Glutamatergic neuron (in vitro differentiated cells): ENCODE measurements around the gene UBL5. TPM values are rescaled to one million over a fixed set of nuclear protein-coding genes. Genes with fewer than 3 reads are reported as not detected.

Experiments used
- DNase-seq: peaks from one replicate; pipeline ENCODE4 v3.0.0; 2022
- H3K27ac Mint-ChIP-seq: one replicate; pipeline ENCODE4 v1.8.0; 2020; ENCODE audit warnings: mild to moderate bottlenecking, mixed read lengths, inconsistent platforms; ENCODE audit not compliant: unreplicated experiment
- H3K27me3 Mint-ChIP-seq: one replicate; pipeline ENCODE4 v1.8.0; 2020; ENCODE audit warnings: mild to moderate bottlenecking, moderate library complexity, mixed read lengths, inconsistent platforms; ENCODE audit not compliant: unreplicated experiment
- H3K36me3 Mint-ChIP-seq: one replicate; pipeline ENCODE4 v1.8.0; 2020; ENCODE audit warnings: mild to moderate bottlenecking, mixed read lengths, inconsistent platforms; ENCODE audit not compliant: unreplicated experiment
- H3K4me1 Mint-ChIP-seq: one replicate; pipeline ENCODE4 v1.8.0; 2020; ENCODE audit warnings: mild to moderate bottlenecking, low read depth, mixed read lengths, inconsistent platforms; ENCODE audit not compliant: unreplicated experiment
- H3K4me3 Mint-ChIP-seq: one replicate; pipeline ENCODE4 v1.8.0; 2020; ENCODE audit warnings: mild to moderate bottlenecking, mixed read lengths, inconsistent platforms; ENCODE audit not compliant: unreplicated experiment
- H3K9me3 Mint-ChIP-seq: one replicate; pipeline ENCODE4 v1.8.0; 2020; ENCODE audit warnings: mild to moderate bottlenecking, moderate library complexity, mixed read lengths, inconsistent platforms; ENCODE audit not compliant: unreplicated experiment
- CTCF ChIP-seq: fragments of 200-600 bp; sonication (generic); IDR thresholded peaks from one replicate; pipeline ENCODE4 v1.5.0; 2021; ENCODE audit not compliant: partially characterized antibody, unreplicated experiment
- total RNA-seq: library from RNA; stranded (reverse); fragmentation: NEBNext Ultra II Directional; extraction: Animal tissue kit (Norgen Biotek cat#: 25700); gene quantifications from one replicate; pipeline ENCODE4 v1.2.1, GENCODE V29; 2021; ENCODE audit not compliant: unreplicated experiment

UBL5 gene
- total RNA-seq, 1 donor from 2014 or later = 324 TPM

- H3K27ac Mint-ChIP-seq = peak overlapping the region; percentile 55
- H3K36me3 Mint-ChIP-seq = peaks cover 4% of the 10 kb centered on the region
- peak; percentile 91 for DNase-seq
Measured at GRCh38 chr19:9792206-9793070, 35.3 kb upstream of the UBL5 start.

GRCh38 chr19:9793071-9793591 is 34.6 kb upstream of the UBL5 start:
- peaks cover 3% of the 10 kb centered on the region for H3K27me3 Mint-ChIP-seq
- peaks cover 5% of the 10 kb centered on the region for H3K9me3 Mint-ChIP-seq
- peaks cover 4% of the 10 kb centered on the region for H3K36me3 Mint-ChIP-seq
- H3K4me3 Mint-ChIP-seq = peak overlapping the region; percentile 87
- peak; percentile 67 for DNase-seq
- peak overlapping the region; percentile 22 for H3K27ac Mint-ChIP-seq
- peaks cover 4% of the 10 kb centered on the region for H3K4me1 Mint-ChIP-seq
- TF ChIP-seq CTCF = no peak

More at GRCh38 chr19:9792206-9793070, 35.3 kb upstream of the UBL5 start:
- peaks cover 5% of the 10 kb centered on the region for H3K9me3 Mint-ChIP-seq
- H3K4me1 Mint-ChIP-seq = peaks cover 4% of the 10 kb centered on the region
- TF ChIP-seq CTCF = no peak
- peaks cover 5% of the 10 kb centered on the region for H3K27me3 Mint-ChIP-seq
- H3K4me3 Mint-ChIP-seq = peak overlapping the region; percentile 87

GRCh38 chr19:9796113-9796773 is 31.5 kb upstream of the UBL5 start:
- peak; percentile 80 for DNase-seq
- Mint-ChIP-seq H3K27ac (no peak overlapping the region), H3K4me3 (no peak overlapping the region), H3K9me3 (no peaks in the 10 kb centered on the region), H3K36me3 (no peaks in the 10 kb centered on the region), H3K4me1 (no peaks in the 10 kb centered on the region), H3K27me3 (peaks cover 2% of the 10 kb centered on the region)
- peak; percentile 41 for TF ChIP-seq CTCF

- Mint-ChIP-seq H3K4me3 (no peak overlapping the region), H3K9me3 (no peaks in the 10 kb centered on the region), H3K4me1 (no peaks in the 10 kb centered on the region), H3K27me3 (peaks cover 2% of the 10 kb centered on the region), H3K36me3 (no peaks in the 10 kb centered on the region), H3K27ac (no peak overlapping the region)
- TF ChIP-seq CTCF = no peak
- DNase-seq = no peak
Measured at GRCh38 chr19:9797871-9798270, 29.8 kb upstream of the UBL5 start.
